DND-41 (cell line): ENCODE data around the gene NEFH.

ENCODE experiments used
- ATAC-seq: fragments of 200-7000 bp; cut with Tn5 transposase; 3 replicates; pipeline ENCODE4 v1.9.1; 2021; ENCODE audit warnings: low read depth; ENCODE audit not compliant: insufficient read depth
- DNase-seq: peaks from one replicate; pipeline ENCODE4 v3.0.0-alpha.2; 2020
- H2AFZ ChIP-seq: 2 replicates; pipeline ENCODE4 v1.6.0; 2012; ENCODE audit warnings: low read depth, low read length
- H3K27ac ChIP-seq: 2 replicates; pipeline ENCODE4 v1.5.1; 2012; ENCODE audit warnings: low read length, inconsistent platforms
- H3K27me3 ChIP-seq: fragments of 200-600 bp; sonication (generic); 2 replicates; pipeline ENCODE4 v1.6.0; 2012; ENCODE audit warnings: low read length, mild to moderate bottlenecking, inconsistent platforms; ENCODE audit not compliant: insufficient read depth, poor library complexity
- H3K36me3 ChIP-seq: 2 replicates; pipeline ENCODE4 v1.5.1; 2012; ENCODE audit warnings: low read length, inconsistent platforms; ENCODE audit not compliant: insufficient read depth
- H3K4me1 ChIP-seq: 2 replicates; pipeline ENCODE4 v1.5.1; 2012; ENCODE audit warnings: mild to moderate bottlenecking, low read length; ENCODE audit not compliant: insufficient read depth
- H3K4me2 ChIP-seq: 2 replicates; pipeline ENCODE4 v1.6.0; 2012; ENCODE audit warnings: mild to moderate bottlenecking, moderate library complexity, low read length, inconsistent platforms; ENCODE audit not compliant: insufficient read depth
- H3K4me3 ChIP-seq, 2 experiments: fragments of 200-600 bp in 1 of 2; shearing (Covaris generic) in 1 of 2; 2 replicates each; pipeline ENCODE4 v1.5.1; 2012 to 2016; ENCODE audit warnings: inconsistent platforms in 2 of 2, low read length in 2 of 2, mild to moderate bottlenecking in 2 of 2, low read depth in 1 of 2, moderate library complexity in 1 of 2
- H3K79me2 ChIP-seq: 2 replicates; pipeline ENCODE4 v1.6.0; 2012; ENCODE audit warnings: low read length, inconsistent platforms; ENCODE audit not compliant: insufficient read depth
- H3K9ac ChIP-seq: 2 replicates; pipeline ENCODE4 v1.6.0; 2012; ENCODE audit warnings: low read depth, mild to moderate bottlenecking, inconsistent platforms, low read length, moderate library complexity
- H3K9me3 ChIP-seq: 2 replicates; pipeline ENCODE4 v1.5.1; 2012; ENCODE audit warnings: low read length, moderate library complexity, mild to moderate bottlenecking, inconsistent platforms; ENCODE audit not compliant: insufficient read depth, severe bottlenecking
- H4K20me1 ChIP-seq: 2 replicates; pipeline ENCODE4 v1.6.0; 2012; ENCODE audit warnings: low read length; ENCODE audit not compliant: insufficient read depth
- EZH2 ChIP-seq: IDR thresholded peaks from 3 replicates; pipeline ENCODE4 v1.6.1; 2012; ENCODE audit warnings: borderline replicate concordance, low read depth, mild to moderate bottlenecking, moderate library complexity, low read length, inconsistent platforms; ENCODE audit not compliant: severe bottlenecking
- TF ChIP-seq, protein P1 (sequence below): IDR thresholded peaks from 2 replicates; pipeline ENCODE4 v1.5.1; 2012; ENCODE audit warnings: borderline replicate concordance, low read length, moderate library complexity, mild to moderate bottlenecking; ENCODE audit not compliant: poor library complexity, severe bottlenecking; ENCODE audit errors: extremely low read depth

The NEFH gene

DNA sequence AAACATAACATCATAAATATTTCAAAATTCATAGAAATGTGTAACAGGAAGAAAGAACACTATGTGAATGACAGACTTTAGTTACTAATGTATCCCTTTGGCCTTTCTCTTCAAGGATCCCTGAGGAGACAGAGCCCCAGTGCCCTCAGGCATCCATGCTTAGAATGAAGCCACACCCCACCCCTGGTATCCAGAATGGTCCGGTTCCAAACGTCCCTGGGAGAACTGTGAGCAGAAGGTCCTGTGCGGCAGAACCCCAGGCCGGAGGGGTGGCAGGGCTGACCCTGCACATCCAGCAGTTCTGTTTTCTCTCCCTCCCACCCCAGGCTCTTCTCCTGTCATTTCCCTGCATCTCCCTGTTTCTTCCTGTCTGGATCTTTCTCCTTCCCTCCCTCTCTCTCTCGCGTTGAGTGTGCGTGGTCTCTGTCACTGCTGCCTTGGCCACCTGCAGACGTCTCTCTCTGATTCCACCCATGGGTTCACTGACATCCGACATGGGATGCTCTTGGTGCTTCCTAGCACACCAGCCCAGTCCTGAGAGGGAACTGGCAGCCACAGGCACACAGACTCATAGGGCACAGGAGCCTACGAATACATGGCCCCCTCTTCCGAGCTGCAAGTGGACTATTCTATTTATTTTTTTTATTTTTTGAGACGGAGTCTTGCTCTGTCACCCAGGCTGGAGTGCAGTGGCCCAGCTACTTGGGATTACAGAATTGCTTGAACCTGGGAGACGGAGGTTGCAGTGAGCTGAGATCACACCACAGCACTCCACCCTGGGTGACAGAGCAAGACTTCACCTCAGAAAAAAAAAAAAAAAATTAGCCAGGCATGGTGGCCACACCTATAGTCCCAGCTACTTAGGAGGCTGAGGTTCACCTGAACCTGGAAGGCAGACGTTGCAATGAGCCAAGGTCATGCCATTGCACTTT lies 35.9 kb upstream of the NEFH start:
- H3K79me2 ChIP-seq = no peaks in the 10 kb centered on the region
- no peaks in the 10 kb centered on the region for H3K9me3 ChIP-seq
- H3K4me2 ChIP-seq = no peak overlapping the region
- DNase-seq (no peak), ATAC-seq (no peak)
- H3K27ac ChIP-seq = no peak overlapping the region
- no peak for TF ChIP-seq EZH2
- TF ChIP-seq, protein P1, sequence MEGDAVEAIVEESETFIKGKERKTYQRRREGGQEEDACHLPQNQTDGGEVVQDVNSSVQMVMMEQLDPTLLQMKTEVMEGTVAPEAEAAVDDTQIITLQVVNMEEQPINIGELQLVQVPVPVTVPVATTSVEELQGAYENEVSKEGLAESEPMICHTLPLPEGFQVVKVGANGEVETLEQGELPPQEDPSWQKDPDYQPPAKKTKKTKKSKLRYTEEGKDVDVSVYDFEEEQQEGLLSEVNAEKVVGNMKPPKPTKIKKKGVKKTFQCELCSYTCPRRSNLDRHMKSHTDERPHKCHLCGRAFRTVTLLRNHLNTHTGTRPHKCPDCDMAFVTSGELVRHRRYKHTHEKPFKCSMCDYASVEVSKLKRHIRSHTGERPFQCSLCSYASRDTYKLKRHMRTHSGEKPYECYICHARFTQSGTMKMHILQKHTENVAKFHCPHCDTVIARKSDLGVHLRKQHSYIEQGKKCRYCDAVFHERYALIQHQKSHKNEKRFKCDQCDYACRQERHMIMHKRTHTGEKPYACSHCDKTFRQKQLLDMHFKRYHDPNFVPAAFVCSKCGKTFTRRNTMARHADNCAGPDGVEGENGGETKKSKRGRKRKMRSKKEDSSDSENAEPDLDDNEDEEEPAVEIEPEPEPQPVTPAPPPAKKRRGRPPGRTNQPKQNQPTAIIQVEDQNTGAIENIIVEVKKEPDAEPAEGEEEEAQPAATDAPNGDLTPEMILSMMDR = no peak
- H3K9ac ChIP-seq = no peak overlapping the region
- H4K20me1 ChIP-seq = no peaks in the 10 kb centered on the region
- H3K27me3 ChIP-seq = peaks cover 2% of the 10 kb centered on the region
- H3K36me3 ChIP-seq = no peaks in the 10 kb centered on the region
- no peak overlapping the region for H3K4me3 ChIP-seq
- no peaks in the 10 kb centered on the region for H3K4me1 ChIP-seq
- no peak overlapping the region for H2AFZ ChIP-seq

DNA sequence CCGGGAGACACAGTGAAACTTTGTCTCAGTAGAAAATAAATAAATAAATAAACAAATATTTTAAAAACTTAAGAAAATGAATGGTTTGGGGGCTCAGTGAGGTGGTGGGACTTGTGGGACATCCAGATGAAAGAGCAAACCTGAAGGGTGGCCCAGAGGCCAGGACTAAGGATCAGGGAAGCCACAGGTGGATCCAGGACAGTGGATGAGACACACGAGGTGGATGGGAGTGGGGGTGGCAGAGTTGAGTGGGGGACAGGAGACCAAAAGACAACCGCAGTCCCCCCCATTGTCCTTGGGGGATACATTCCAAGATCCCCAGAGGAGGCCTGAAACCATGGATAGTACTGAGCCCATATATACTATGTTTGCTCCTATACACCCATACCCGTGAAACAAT lies 34.5 kb upstream of the NEFH start:
- Histone ChIP-seq H3K4me1 (no peaks in the 10 kb centered on the region), H3K36me3 (no peaks in the 10 kb centered on the region), H3K9me3 (no peaks in the 10 kb centered on the region), H3K27me3 (peaks cover 2% of the 10 kb centered on the region), H3K4me2 (no peak overlapping the region), H3K9ac (no peak overlapping the region), H3K79me2 (no peaks in the 10 kb centered on the region), H4K20me1 (no peaks in the 10 kb centered on the region), H2AFZ (no peak overlapping the region), H3K4me3 (no peak overlapping the region), H3K27ac (no peak overlapping the region)
- TF ChIP-seq, protein P1 = no peak
- TF ChIP-seq EZH2 = no peak
- ATAC-seq = no peak
- DNase-seq = no peak

DNA sequence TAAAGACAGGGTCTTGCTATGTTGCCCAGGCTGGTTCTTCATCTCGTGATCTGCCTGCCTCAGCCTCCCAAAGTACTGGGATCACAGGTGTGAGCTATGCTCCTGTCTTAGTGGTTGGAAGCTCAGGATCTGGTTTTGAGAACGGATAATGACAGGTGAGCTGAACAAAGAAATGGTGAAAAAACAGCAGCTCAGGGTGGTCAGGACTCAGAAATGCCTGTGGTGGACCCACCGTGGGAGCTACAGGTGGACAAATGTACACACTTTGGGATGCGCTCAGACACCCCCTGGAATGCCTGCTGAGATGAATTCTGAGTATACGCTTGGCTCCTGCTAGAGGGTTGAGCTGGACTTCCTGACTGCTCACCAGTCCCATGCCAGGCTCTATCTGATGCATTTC lies 32.1 kb upstream of the NEFH start:
- H3K27ac ChIP-seq = no peak overlapping the region
- H3K27me3 ChIP-seq = peaks cover 2% of the 10 kb centered on the region
- no peaks in the 10 kb centered on the region for H3K36me3 ChIP-seq
- DNase-seq (no peak), ATAC-seq (no peak)
- H4K20me1 ChIP-seq = no peaks in the 10 kb centered on the region
- H3K9me3 ChIP-seq = no peaks in the 10 kb centered on the region
- TF ChIP-seq, protein P1 = no peak
- no peak for TF ChIP-seq EZH2
- H3K4me3 ChIP-seq = no peak overlapping the region
- H3K79me2 ChIP-seq = no peaks in the 10 kb centered on the region
- no peak overlapping the region for H2AFZ ChIP-seq
- H3K4me2 ChIP-seq = no peak overlapping the region
- H3K4me1 ChIP-seq = no peaks in the 10 kb centered on the region
- H3K9ac ChIP-seq = no peak overlapping the region
